Stimulated activated CD8-positive, alpha-beta memory T cell treated with anti-CD3 and anti-CD28 coated beads, Interleukin-7, amount 100 ng/mL, for 48 hours (primary cell): ENCODE results near the gene MRPS17.

Experiments used
- DNase-seq, 2 donors: peaks; one replicate each; pipeline ENCODE4 v3.0.0-alpha.2; 2020; ENCODE audit warnings: low read depth in 1 of 2; ENCODE audit errors: extremely low read depth in 1 of 2

Gene MRPS17

DNA sequence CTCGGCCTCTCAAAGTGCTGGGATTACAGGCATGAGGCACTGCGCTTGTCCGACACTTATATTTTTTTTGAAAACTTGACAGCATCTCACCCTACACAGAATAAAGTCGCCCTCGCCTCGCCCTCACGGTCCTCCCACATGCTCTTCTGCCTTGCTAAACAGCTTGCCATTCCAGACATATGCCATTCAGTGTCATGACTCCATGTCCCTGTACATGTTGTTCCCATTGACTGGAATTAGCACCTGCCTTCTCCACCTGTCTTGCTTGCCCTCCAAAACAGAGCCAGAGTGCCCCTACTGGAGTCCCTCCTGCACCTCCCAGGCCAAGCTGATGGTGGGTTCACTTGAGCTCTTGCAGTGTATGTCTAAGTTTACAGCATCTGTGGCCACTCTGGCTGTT, 18.9 kb downstream of the MRPS17 start:
- no peak for DNase-seq

DNA sequence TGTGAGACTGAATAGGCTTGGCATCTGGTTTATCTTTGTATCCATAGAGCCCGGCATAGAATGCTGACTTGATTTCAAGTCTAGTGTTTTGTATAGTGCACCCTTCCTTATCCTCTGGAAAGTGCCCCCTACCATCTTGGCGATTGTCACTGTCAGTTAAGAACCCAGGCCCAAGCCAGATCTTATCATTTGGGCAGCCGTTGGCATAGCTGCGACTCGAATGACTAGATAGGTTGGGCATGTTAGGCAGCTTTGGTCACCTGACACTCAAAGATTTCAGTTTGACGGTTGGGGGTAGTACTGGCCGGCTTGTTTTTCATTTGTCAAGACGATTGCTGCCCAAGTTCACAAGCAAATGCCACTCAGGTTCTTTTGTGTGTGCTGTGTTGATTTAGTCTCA, 19.3 kb downstream of the MRPS17 start:
- DNase-seq: no peak

DNA sequence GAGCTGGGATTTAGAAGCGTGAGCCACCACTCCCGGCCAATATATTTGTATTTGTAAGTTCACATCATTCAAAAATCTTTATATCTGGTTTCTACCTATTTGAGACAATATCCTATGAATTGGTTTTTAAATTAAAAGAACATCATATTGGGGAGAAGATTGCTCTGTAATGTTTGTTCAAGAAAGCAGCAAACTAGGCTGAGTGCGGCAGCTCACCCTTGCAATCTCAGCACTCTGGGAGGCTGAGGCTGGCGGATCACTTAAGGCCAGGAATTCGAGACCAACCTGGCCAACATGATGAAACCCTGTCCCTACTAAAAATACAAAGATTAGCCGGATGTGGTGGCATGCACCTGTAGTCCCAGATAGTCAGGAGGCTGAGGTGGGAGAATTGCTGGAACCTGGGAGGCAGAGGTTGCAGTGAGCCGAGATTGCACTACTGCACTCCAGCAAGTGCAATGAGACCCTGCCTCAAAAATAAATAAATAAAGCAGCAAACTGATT, 22.1 kb downstream of the MRPS17 start:
- DNase-seq: no peak

DNA sequence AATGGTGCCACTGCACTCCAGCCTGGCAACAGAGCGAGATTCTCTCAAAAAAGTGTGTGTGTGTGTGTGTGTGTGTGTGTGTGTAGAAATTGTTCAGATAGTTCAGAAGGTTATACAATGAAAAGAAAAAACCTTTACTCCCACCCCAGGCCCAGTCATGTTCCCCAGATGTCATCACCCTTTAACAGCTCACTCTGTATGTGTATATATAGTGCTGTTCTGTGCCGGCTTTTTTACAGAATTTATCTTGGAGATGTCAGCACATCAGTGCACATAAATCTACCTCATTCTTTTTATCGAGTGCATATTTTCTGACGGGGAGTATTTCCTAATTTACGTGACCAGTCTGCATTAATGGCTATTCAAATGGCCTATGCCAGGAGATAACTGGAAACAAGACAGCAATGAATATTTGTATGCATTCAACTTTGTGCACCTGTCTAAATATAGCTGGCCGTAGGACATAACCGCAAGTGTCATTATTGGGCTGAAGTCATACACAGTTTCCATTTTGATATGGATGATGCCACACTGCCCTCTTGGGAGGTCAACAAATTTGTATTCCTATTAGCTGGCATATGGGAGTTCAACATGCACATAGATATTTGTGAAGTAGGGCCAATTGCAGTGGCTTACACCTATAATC, 24.4 kb downstream of the MRPS17 start:
- DNase-seq: no peak

DNA sequence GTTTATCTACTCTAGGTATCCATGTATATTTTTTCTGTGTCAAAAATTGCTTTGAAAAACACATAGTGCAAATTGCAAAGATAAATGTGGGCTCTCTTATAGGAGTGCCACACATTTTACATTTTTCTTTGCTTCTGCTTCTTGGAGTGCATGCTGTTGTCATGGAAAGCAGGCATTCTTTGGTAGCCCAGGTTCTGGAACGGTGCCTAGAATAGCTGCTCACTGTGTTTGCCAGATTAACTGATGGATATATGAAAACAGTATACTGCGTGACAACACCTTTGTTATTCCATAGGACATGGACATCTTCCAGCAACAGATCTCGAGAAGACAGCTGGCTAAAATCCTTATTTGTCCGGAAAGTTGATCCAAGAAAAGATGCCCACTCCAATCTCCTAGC, 26.2 kb downstream of the MRPS17 start:
- DNase-seq: no peak

DNA sequence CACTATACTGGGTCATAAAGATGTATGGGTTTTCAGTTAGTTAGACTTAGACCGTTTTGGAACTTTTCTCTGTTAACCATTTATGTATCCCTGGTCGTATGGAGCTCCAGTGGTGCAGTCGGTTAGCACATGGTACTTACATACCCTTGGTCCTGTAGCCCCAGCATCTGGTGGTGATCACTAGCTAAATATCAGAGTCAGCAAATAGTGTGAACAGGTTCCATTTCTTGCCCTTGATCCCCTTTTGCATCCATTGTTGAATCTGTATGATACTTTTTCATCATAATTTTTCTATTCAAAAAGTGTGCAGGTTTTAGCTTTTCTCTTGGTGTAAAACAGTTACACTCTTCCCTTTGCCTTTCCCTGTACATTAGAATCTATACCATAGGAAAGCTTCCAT, 28.6 kb downstream of the MRPS17 start:
- DNase-seq: no peak

DNA sequence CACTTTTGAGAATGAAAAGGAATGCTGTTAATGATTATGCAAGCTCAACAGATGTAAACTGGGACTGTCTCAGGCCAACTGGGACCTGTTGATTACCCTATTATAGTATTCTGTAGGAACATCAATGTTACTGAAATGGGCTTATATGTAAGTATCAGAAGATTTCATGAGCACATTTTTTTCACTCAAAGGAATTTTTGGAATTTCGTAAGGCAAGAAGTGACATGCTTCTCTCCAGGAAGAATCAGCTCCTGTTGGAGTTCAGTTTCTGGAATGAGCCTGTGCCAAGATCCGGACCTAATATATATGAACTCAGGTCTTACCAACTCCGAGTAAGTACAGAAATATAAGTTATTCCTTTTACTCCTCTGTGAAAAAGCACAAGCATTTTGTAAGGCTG, 31.9 kb downstream of the MRPS17 start:
- no peak for DNase-seq

DNA sequence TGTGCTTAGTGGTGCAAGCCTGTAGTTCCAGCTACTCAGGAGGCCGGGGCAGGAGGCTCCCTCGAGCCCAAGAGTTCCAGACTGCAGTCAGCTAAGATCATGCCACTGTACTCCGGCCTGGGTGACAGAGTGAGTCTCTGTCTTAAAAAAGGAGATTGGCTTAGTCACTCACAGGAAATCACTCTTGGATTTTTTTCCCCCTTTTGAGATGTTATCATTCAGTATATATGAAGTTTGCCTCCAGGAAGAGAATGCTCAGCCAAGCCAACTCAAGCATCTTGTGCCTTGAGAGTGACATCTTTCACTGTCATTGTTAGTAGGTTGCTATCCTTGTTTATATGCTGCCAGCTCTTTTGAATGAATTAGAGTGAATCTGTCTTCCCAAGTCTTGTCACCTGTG, 40.7 kb downstream of the MRPS17 start:
- DNase-seq: no peak

DNA sequence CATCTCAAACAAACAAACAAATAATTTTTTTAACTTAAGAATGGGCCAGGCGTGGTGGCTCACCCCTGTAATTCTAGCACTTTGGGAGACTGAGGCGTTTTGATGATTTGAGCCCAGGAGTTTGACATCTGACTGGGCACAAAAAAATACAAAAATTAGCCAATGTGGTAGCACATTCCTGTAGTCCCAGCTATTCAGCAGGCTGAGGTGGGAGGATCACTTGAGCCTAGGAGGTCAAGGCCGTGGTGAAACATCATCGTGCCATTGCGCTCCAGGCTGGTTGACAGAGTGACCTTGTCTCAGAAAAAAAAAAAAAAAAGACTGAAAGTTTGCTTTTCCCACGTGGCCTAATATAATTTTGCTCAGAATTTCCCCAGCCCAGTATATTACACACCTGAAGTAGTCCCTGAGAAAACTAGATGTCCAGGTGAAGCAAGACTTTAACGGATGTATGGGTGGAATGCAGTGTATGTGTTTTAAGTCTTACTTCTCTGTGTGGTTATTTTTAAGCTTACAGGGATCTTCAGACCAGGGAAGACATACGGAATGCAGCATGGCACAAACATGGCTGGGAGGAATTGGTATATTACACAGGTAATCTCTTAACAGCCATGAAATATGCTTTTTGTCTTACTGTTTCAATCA, 45.3 kb downstream of the MRPS17 start:
- no peak for DNase-seq

DNA sequence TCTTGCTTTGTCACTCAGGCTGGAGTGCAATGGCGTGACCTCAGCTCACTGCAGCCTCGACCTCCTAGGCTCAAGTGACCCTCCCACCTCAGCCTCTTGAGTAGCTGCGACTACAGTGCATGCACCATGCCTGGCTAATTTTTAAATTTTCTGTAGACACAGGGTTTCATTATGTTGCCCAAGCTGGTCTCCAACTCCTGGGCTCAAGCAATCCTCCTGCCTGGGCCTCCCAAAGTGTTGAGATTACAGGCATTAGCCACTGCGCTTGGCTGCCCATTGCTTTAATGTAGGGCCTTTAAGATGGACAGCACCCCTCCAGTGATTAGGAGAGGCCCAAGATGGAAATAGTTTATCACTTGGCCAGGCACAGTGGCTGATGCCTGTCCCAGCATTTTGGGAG, 52.1 kb downstream of the MRPS17 start:
- no peak for DNase-seq
